HepG2 (cell line): Measurements from ENCODE around the gene RSPH9. TPM values are rescaled to one million over a fixed set of nuclear protein-coding genes. Genes with fewer than 3 reads are reported as not detected.
A peak's percentile ranks its signal among the peaks of the same experiment; 100 is the strongest.

ENCODE experiments used
- DMAP1 ChIP-seq: IDR thresholded peaks from 2 replicates; pipeline ENCODE4 v1.6.1; 2016
- DMTF1 ChIP-seq: sonication (generic); formaldehyde crosslinking; IDR thresholded peaks from 2 replicates; pipeline ENCODE4 v1.4.0; 2020; ENCODE audit warnings: mild to moderate bottlenecking, missing genetic modification reagents
- FOXP4 ChIP-seq: sonication (generic); formaldehyde crosslinking; IDR thresholded peaks from 2 replicates; pipeline ENCODE4 v1.4.0; 2020; ENCODE audit warnings: missing genetic modification reagents
- JUN ChIP-seq: sonication (generic); formaldehyde crosslinking; IDR thresholded peaks from 2 replicates; pipeline ENCODE4 v1.4.0; 2020; ENCODE audit warnings: mild to moderate bottlenecking, missing genetic modification reagents
- MIER2 ChIP-seq: IDR thresholded peaks from 2 replicates; pipeline ENCODE4 v1.6.1; 2016; ENCODE audit warnings: missing biosample characterization, missing genetic modification reagents
- MTF2 ChIP-seq: sonication (generic); formaldehyde crosslinking; IDR thresholded peaks from 2 replicates; pipeline ENCODE4 v1.5.0; 2020; ENCODE audit warnings: missing genetic modification reagents, borderline replicate concordance
- NAIF1 ChIP-seq: sonication (generic); formaldehyde crosslinking; IDR thresholded peaks from 2 replicates; pipeline ENCODE4 v1.5.0; 2020; ENCODE audit warnings: mild to moderate bottlenecking, missing genetic modification reagents, borderline replicate concordance
- NR1H2 ChIP-seq: sonication (generic); formaldehyde crosslinking; IDR thresholded peaks from 2 replicates; pipeline ENCODE4 v1.8.1; 2022; ENCODE audit warnings: low read depth, missing genetic modification reagents, borderline replicate concordance
- NR3C1 ChIP-seq: sonication (generic); formaldehyde crosslinking; IDR thresholded peaks from 2 replicates; pipeline ENCODE4 v1.4.0; 2020; ENCODE audit warnings: missing genetic modification reagents
- SP2 ChIP-seq: sonication (generic); formaldehyde crosslinking; IDR thresholded peaks from 2 replicates; pipeline ENCODE4 v1.5.1; 2020; ENCODE audit warnings: mild to moderate bottlenecking, missing genetic modification reagents
- SP4 ChIP-seq: sonication (generic); formaldehyde crosslinking; IDR thresholded peaks from 2 replicates; pipeline ENCODE4 v1.8.1; 2023; ENCODE audit warnings: mild to moderate bottlenecking, missing genetic modification reagents
- TBP ChIP-seq: sonication (generic); formaldehyde crosslinking; IDR thresholded peaks from 2 replicates; pipeline ENCODE4 v1.5.0; 2020; ENCODE audit warnings: missing genetic modification reagents
- TBX2 ChIP-seq: sonication (generic); formaldehyde crosslinking; IDR thresholded peaks from 2 replicates; pipeline ENCODE4 v1.5.0; 2020; ENCODE audit warnings: missing genetic modification reagents, mild to moderate bottlenecking, borderline replicate concordance
- TCF12 ChIP-seq, 2 experiments: fragments of 450-650 bp in 1 of 2; sonication (generic) in 1 of 2; formaldehyde crosslinking in 1 of 2; IDR thresholded peaks; 2 replicates each; pipeline versions ENCODE4 v1.6.1 to v1.8.0; 2017 to 2022; ENCODE audit warnings: antibody characterized with exemption in 1 of 2, mild to moderate bottlenecking in 1 of 2, missing genetic modification reagents in 1 of 2, moderate library complexity in 1 of 2
- ZBTB26 ChIP-seq: IDR thresholded peaks from 2 replicates; pipeline ENCODE4 v1.6.1; 2016; ENCODE audit warnings: missing compliant biosample characterization, missing genetic modification reagents, borderline replicate concordance
- ZFAT ChIP-seq: sonication (generic); formaldehyde crosslinking; conservative IDR thresholded peaks from 2 replicates; pipeline ENCODE4 v1.8.1; 2023; ENCODE audit warnings: missing genetic modification reagents, inconsistent platforms
- ZFP1 ChIP-seq: IDR thresholded peaks from 2 replicates; pipeline ENCODE4 v1.6.1; 2016
- ZFY ChIP-seq: sonication (generic); formaldehyde crosslinking; IDR thresholded peaks from 2 replicates; pipeline ENCODE4 v1.4.0; 2020; ENCODE audit warnings: missing genetic modification reagents
- ZGPAT ChIP-seq: IDR thresholded peaks from 2 replicates; pipeline ENCODE4 v1.6.1; 2016; ENCODE audit warnings: mild to moderate bottlenecking
- ZNF263 ChIP-seq: sonication (generic); formaldehyde crosslinking; IDR thresholded peaks from 2 replicates; pipeline ENCODE4 v1.4.0; 2020; ENCODE audit warnings: missing genetic modification reagents
- ZNF775 ChIP-seq: sonication (generic); formaldehyde crosslinking; IDR thresholded peaks from 2 replicates; pipeline ENCODE4 v1.4.0; 2020; ENCODE audit warnings: missing genetic modification reagents, mild to moderate bottlenecking, moderate library complexity, borderline replicate concordance
- ZNF781 ChIP-seq: sonication (generic); formaldehyde crosslinking; IDR thresholded peaks from 2 replicates; pipeline ENCODE4 v1.5.1; 2020; ENCODE audit warnings: borderline replicate concordance, mild to moderate bottlenecking, missing genetic modification reagents; ENCODE audit errors: not compliant biosample characterization
- ZSCAN25 ChIP-seq: sonication (generic); formaldehyde crosslinking; IDR thresholded peaks from 2 replicates; pipeline ENCODE4 v1.8.0; 2022; ENCODE audit warnings: mild to moderate bottlenecking, missing genetic modification reagents
- polyA plus RNA-seq, 8 experiments: library from polyadenylated mRNA; depleted of rRNA in 3 of 8; stranded (reverse) in 7 of 8; unstranded in 1 of 8; fragments of >200 nt; fragmentation: Illumina TruSeq in 4 of 8; extraction: Trizol in 4 of 8; gene quantifications; 2 replicates each; pipeline versions ENCODE4 v1.2.1 to v1.2.3, GENCODE V29; 2011 to 2016; ENCODE audit warnings: low read depth in 4 of 8, missing spikeins in 1 of 8, mixed read lengths in 1 of 8; ENCODE audit not compliant: insufficient read depth in 1 of 8
- total RNA-seq, 5 experiments: library from RNA; depleted of rRNA; stranded (reverse); fragments of >200 nt; fragmentation: Illumina TruSeq; extraction: Trizol; gene quantifications; 2 replicates each; pipeline ENCODE4 v1.2.3, GENCODE V29; 2016; ENCODE audit warnings: low read depth in 1 of 5

RSPH9 gene
- total and polyA plus RNA-seq, 2 of the 13 experiments (the other 11 are each of a cell fraction or from before 2014, with no cell fraction given) = 0.04 TPM; not detected in 1

GRCh38 chr6:43668151-43669028 lies 23.6 kb downstream of the RSPH9 start (continued):
- TF ChIP-seq ZGPAT (CRISPR knock-in tag) (peak; percentile 63; the same call in 1 of the 2 replicates), ZSCAN25 (CRISPR knock-in tag) (peak; percentile 69), TBX2 (CRISPR knock-in tag) (peak; percentile 53; the same call in 1 of the 2 replicates), ZNF263 (CRISPR knock-in tag) (peak; percentile 49), NR1H2 (CRISPR knock-in tag) (0 out of 2 replicates have a peak, but pooled peaks have one; percentile 21), TBP (CRISPR knock-in tag) (no peak), MIER2 (CRISPR knock-in tag) (peak; percentile 10; the same call in 1 of the 2 replicates), JUN (CRISPR knock-in tag) (peak; percentile 28; the same call in 1 of the 2 replicates), SP2 (peak; percentile 48), ZFAT (CRISPR knock-in tag) (no peak), ZFY (CRISPR knock-in tag) (no peak; the same call in 1 of the 2 replicates), ZNF781 (CRISPR knock-in tag) (peak; percentile 45), ZBTB26 (CRISPR knock-in tag) (no peak), NR3C1 (CRISPR knock-in tag) (no peak), SP4 (peak; percentile 56), DMAP1 (CRISPR knock-in tag) (no peak), TCF12 (IDR thresholded peaks at IDR 0.05) (no peak), TCF12 (CRISPR knock-in tag; IDR thresholded peaks at IDR 0.05) (no peak; the same call in 1 of the 2 replicates), FOXP4 (CRISPR knock-in tag) (peak; percentile 71), MTF2 (CRISPR knock-in tag) (peak; percentile 40; the same call in 1 of the 2 replicates), DMTF1 (CRISPR knock-in tag) (peak; percentile 71; the same call in 1 of the 2 replicates), NAIF1 (CRISPR knock-in tag) (no peak), ZNF775 (CRISPR knock-in tag) (no peak), ZFP1 (no peak)
